ENCODE data around the gene FBN3. TPM values are rescaled to one million over a fixed set of nuclear protein-coding genes. Genes with fewer than 3 reads are reported as not detected.

FBN3 gene
- total and polyA plus RNA-seq, 3 donors from 2014 or later, result 0.62 to 17.8 (median 2.3) TPM

Other genes with a start within 250 kb of the FBN3 start
- gene MAP2K7, start 245.7 kb downstream of the FBN3 start, total RNA-seq, result 10 to 100 TPM; 30.6 to 44.0 TPM
- 34.8 TPM for gene MAP2K7, start 245.7 kb downstream of the FBN3 start, polyA plus RNA-seq (ENCODE audit: insufficient read depth, low read depth, low replicate concordance)
- gene TGFBR3L, start 234.8 kb downstream of the FBN3 start, total RNA-seq, result 1 to 10 TPM in 1 of 2 donors, not detected in 1; 2.2 TPM
- 1.2 TPM for gene TGFBR3L, start 234.8 kb downstream of the FBN3 start, polyA plus RNA-seq (ENCODE audit: insufficient read depth, low read depth, low replicate concordance)
- gene SNAPC2, start 229.3 kb downstream of the FBN3 start, total RNA-seq, result 10 to 100 TPM; 72.5 to 88.6 TPM
- 51.9 TPM for gene SNAPC2, start 229.3 kb downstream of the FBN3 start, polyA plus RNA-seq (ENCODE audit: insufficient read depth, low read depth, low replicate concordance)
- 10 to 100 TPM; 40.1 to 67.2 TPM for gene CTXN1, start 223.5 kb downstream of the FBN3 start, total RNA-seq
- 19.4 TPM for gene CTXN1, start 223.5 kb downstream of the FBN3 start, polyA plus RNA-seq (ENCODE audit: insufficient read depth, low read depth, low replicate concordance)
- 10 to 100 TPM; 68.0 to 71.2 TPM for gene TIMM44, start 205.9 kb downstream of the FBN3 start, total RNA-seq
- gene TIMM44, start 205.9 kb downstream of the FBN3 start, polyA plus RNA-seq (ENCODE audit: insufficient read depth, low read depth, low replicate concordance), result 33.8 TPM
- gene ELAVL1, start 144.0 kb downstream of the FBN3 start, total RNA-seq, result 10 to 100 TPM; 75.7 to 84.8 TPM
- gene ELAVL1, start 144.0 kb downstream of the FBN3 start, polyA plus RNA-seq (ENCODE audit: insufficient read depth, low read depth, low replicate concordance), result 128 TPM
- gene CCL25, start 96.8 kb downstream of the FBN3 start, total RNA-seq, result 1 to 10 TPM in 1 of 2 donors, not detected in 1; 1.7 TPM
- gene CCL25, start 96.8 kb downstream of the FBN3 start, polyA plus RNA-seq (ENCODE audit: insufficient read depth, low read depth, low replicate concordance), result 0.47 TPM
- 100 to 1,000 TPM in 1 of 2 donors, 10 to 100 TPM in 1; 68.6 to 105 TPM for gene CERS4, start 59.8 kb upstream of the FBN3 start, total RNA-seq
- gene CERS4, start 59.8 kb upstream of the FBN3 start, polyA plus RNA-seq (ENCODE audit: insufficient read depth, low read depth, low replicate concordance), result 35.2 TPM
- 10 to 100 TPM; 61.2 to 65.8 TPM for gene CD320, start 158.8 kb upstream of the FBN3 start, total RNA-seq
- 88.3 TPM for gene CD320, start 158.8 kb upstream of the FBN3 start, polyA plus RNA-seq (ENCODE audit: insufficient read depth, low read depth, low replicate concordance)
- 10 to 100 TPM; 38.2 to 50.5 TPM for gene NDUFA7, start 171.8 kb upstream of the FBN3 start, total RNA-seq
- 91.2 TPM for gene NDUFA7, start 171.8 kb upstream of the FBN3 start, polyA plus RNA-seq (ENCODE audit: insufficient read depth, low read depth, low replicate concordance)
- gene RPS28, start 171.9 kb upstream of the FBN3 start, total RNA-seq, result 100 to 1,000 TPM; 221 to 398 TPM
- 505 TPM for gene RPS28, start 171.9 kb upstream of the FBN3 start, polyA plus RNA-seq (ENCODE audit: insufficient read depth, low read depth, low replicate concordance)
- 10 to 100 TPM in 1 of 2 donors, 1 to 10 TPM in 1; 7.1 to 13.2 TPM for gene KANK3, start 193.7 kb upstream of the FBN3 start, total RNA-seq
- gene KANK3, start 193.7 kb upstream of the FBN3 start, polyA plus RNA-seq (ENCODE audit: insufficient read depth, low read depth, low replicate concordance), result 4.1 TPM
- gene ANGPTL4, start 214.6 kb upstream of the FBN3 start, total RNA-seq, result 10 to 100 TPM; 10.2 to 18.5 TPM
- gene ANGPTL4, start 214.6 kb upstream of the FBN3 start, polyA plus RNA-seq (ENCODE audit: insufficient read depth, low read depth, low replicate concordance), result 10.0 TPM
- 10 to 100 TPM; 84.4 to 95.2 TPM for gene RAB11B, start 240.8 kb upstream of the FBN3 start, total RNA-seq
- 126 TPM for gene RAB11B, start 240.8 kb upstream of the FBN3 start, polyA plus RNA-seq (ENCODE audit: insufficient read depth, low read depth, low replicate concordance)

Measured in testis (tissue), 3 donors.